Endothelial cell of umbilical vein (primary cell): ENCODE data around the gene NCBP1. TPM values are rescaled to one million over a fixed set of nuclear protein-coding genes. Genes with fewer than 3 reads are reported as not detected.

Experiments
- BruUV-seq: library from RNA; stranded (reverse); fragments of 400-500 nt; replicated peaks from 2 replicates; lab custom pipeline; 2021; lab: Mats Ljungman, UMichigan
- CTCF ChIA-PET: fragments of 300-600, 350-600 bp; sonication (Branson Sonifier 250); formaldehyde crosslinking; loops from one replicate; lab custom pipeline; 2021; ENCODE audit warnings: antibody characterized with exemption, inconsistent platforms; lab: Charles Lee
- POLR2A ChIA-PET: fragments of 300-600, 350-600 bp; sonication (Branson Sonifier 250); formaldehyde crosslinking; loops from one replicate; lab custom pipeline; 2021; ENCODE audit warnings: antibody characterized with exemption, inconsistent platforms; lab: Charles Lee
- DNase-seq: peaks from one replicate; pipeline ENCODE4 v3.0.0-alpha.2; 2011; ENCODE audit warnings: low read depth, low spot score
- FAIRE-seq: peaks from 2 replicates; lab custom pipeline; 2011; peaks lifted over from hg19 to GRCh38; lab: Jason Lieb, UNC
- H2AFZ ChIP-seq: 2 replicates; pipeline ENCODE4 v1.6.0; 2012; ENCODE audit warnings: low read depth, low read length, control low read depth, inconsistent platforms
- H3K27ac ChIP-seq: 2 replicates; pipeline ENCODE4 v1.5.1; 2011; ENCODE audit warnings: low read depth, mild to moderate bottlenecking, control low read depth, low read length, moderate library complexity; ENCODE audit not compliant: insufficient read depth
- H3K27me3 ChIP-seq, 2 experiments: 2 replicates each; pipeline versions ENCODE4 v1.6.0 to v1.6.1; 2011; ENCODE audit warnings: low read length in 2 of 2, mixed read lengths in 1 of 2; ENCODE audit not compliant: control insufficient read depth in 2 of 2, insufficient read depth in 2 of 2
- H3K36me3 ChIP-seq, 2 experiments: 2 replicates in 1 of 2; 3 replicates in 1 of 2; pipeline ENCODE4 v1.5.1; 2011; ENCODE audit warnings: low read length in 2 of 2, mild to moderate bottlenecking in 1 of 2, moderate library complexity in 1 of 2; ENCODE audit not compliant: control insufficient read depth in 2 of 2, insufficient read depth in 2 of 2; ENCODE audit errors: extremely low read depth in 1 of 2
- H3K4me1 ChIP-seq: 3 replicates; pipeline ENCODE4 v1.5.1; 2011; ENCODE audit warnings: mild to moderate bottlenecking, low read length; ENCODE audit not compliant: control insufficient read depth, insufficient read depth; ENCODE audit errors: extremely low read depth
- H3K4me2 ChIP-seq: 2 replicates; pipeline ENCODE4 v1.6.1; 2011; ENCODE audit warnings: low read length, control low read depth, mixed read lengths; ENCODE audit not compliant: insufficient read depth
- H3K4me3 ChIP-seq, 3 experiments: fragments of 200-600 bp in 1 of 3; sonication (generic), shearing (Covaris generic) in 1 of 3; replicated peaks in 1 of 3; 2 replicates each; pipeline ENCODE4 v1.5.1; 2011 to 2016; ENCODE audit warnings: control low read depth in 3 of 3, low read length in 3 of 3, mild to moderate bottlenecking in 2 of 3, inconsistent platforms in 1 of 3, low read depth in 1 of 3, moderate library complexity in 1 of 3; ENCODE audit not compliant: insufficient read depth in 1 of 3
- H3K79me2 ChIP-seq: 2 replicates; pipeline ENCODE4 v1.6.0; 2012; ENCODE audit warnings: low read length, inconsistent platforms; ENCODE audit not compliant: control insufficient read depth, insufficient read depth
- H3K9ac ChIP-seq: replicated peaks from 2 replicates; pipeline ENCODE3; 2011; ENCODE audit warnings: low read length, control low read depth; ENCODE audit not compliant: insufficient read depth; ENCODE audit errors: extremely low read depth
- H3K9me1 ChIP-seq: replicated peaks from 3 replicates; pipeline ENCODE4 v1.6.0; 2011; ENCODE audit warnings: mild to moderate bottlenecking, low read length; ENCODE audit not compliant: control insufficient read depth, insufficient read depth; ENCODE audit errors: extremely low read depth
- H3K9me3 ChIP-seq: replicated peaks from 2 replicates; pipeline ENCODE4 v1.5.1; 2012; ENCODE audit warnings: low read length, inconsistent platforms; ENCODE audit not compliant: control insufficient read depth, insufficient read depth
- H4K20me1 ChIP-seq: replicated peaks from 2 replicates; pipeline ENCODE3; 2011; ENCODE audit warnings: mild to moderate bottlenecking, low read length; ENCODE audit not compliant: control insufficient read depth, insufficient read depth; ENCODE audit errors: extremely low read depth
- CTCF ChIP-seq, 2 donors: IDR thresholded peaks; 1 replicate in 1 of 2; 2 replicates in 1 of 2; pipeline ENCODE4 v1.5.1; 2011; ENCODE audit warnings: low read length in 2 of 2, mild to moderate bottlenecking in 2 of 2, moderate library complexity in 2 of 2, control low read depth in 1 of 2, inconsistent platforms in 1 of 2, low read depth in 1 of 2; ENCODE audit not compliant: insufficient read depth in 1 of 2; ENCODE audit errors: extremely low read depth in 1 of 2
- EZH2 ChIP-seq: IDR thresholded peaks from 2 replicates; pipeline ENCODE4 v1.6.1; 2012; ENCODE audit warnings: borderline replicate concordance, low read depth, mild to moderate bottlenecking, moderate library complexity, low read length, inconsistent platforms; ENCODE audit not compliant: severe bottlenecking
- FOS ChIP-seq: IDR thresholded peaks from 2 replicates; pipeline ENCODE4 v1.6.1; 2011; ENCODE audit warnings: mild to moderate bottlenecking, low read length, moderate library complexity, borderline replicate concordance; ENCODE audit not compliant: insufficient read depth
- GATA2 ChIP-seq: IDR thresholded peaks from 2 replicates; pipeline ENCODE4 v1.7.0; 2011; ENCODE audit warnings: low read depth, mild to moderate bottlenecking, moderate library complexity, mixed read lengths, low read length; ENCODE audit not compliant: insufficient read length, insufficient read depth
- JUN ChIP-seq: IDR thresholded peaks from 2 replicates; pipeline ENCODE4 v1.6.1; 2011; ENCODE audit warnings: borderline replicate concordance, low read depth; ENCODE audit not compliant: insufficient read length, insufficient read depth
- MAX ChIP-seq: IDR thresholded peaks from 2 replicates; pipeline ENCODE4 v1.6.1; 2011; ENCODE audit not compliant: insufficient read depth, insufficient read length
- MYC ChIP-seq: IDR thresholded peaks from one replicate; pipeline ENCODE4 v1.6.1; 2011; ENCODE audit warnings: mild to moderate bottlenecking, low read depth, low read length
- POLR2A ChIP-seq: IDR thresholded peaks from 2 replicates; pipeline ENCODE4 v1.6.1; 2012; ENCODE audit warnings: low read depth, mild to moderate bottlenecking, control low read depth, low read length
- POLR2AphosphoS5 ChIP-seq: IDR thresholded peaks from 2 replicates; pipeline ENCODE4 v1.6.1; 2012; ENCODE audit warnings: low read depth, mild to moderate bottlenecking, control low read depth, low read length, moderate library complexity; ENCODE audit not compliant: insufficient read depth
- dilution Hi-C: fragments of 300-500 bp; cut with MboI; formaldehyde crosslinking; loops from one replicate; pipeline ENCODE4 v1.15.0; 2019; ENCODE audit warnings: low sequenced_read_pairs; ENCODE audit not compliant: extremely low pct_ligation_motif_present
- intact Hi-C: fragments of 100-400 bp; cut with micrococcal nuclease; formaldehyde crosslinking; loops from one replicate; pipeline ENCODE4 v1.10.0; 2022
- polyA plus RNA-seq, 4 experiments: library from polyadenylated mRNA; depleted of rRNA in 3 of 4; stranded (reverse) in 3 of 4; unstranded in 1 of 4; fragments of >200 nt; gene quantifications; 2 replicates each; pipeline versions ENCODE4 v1.2.1 to v1.2.3, GENCODE V29; 2011 to 2012; ENCODE audit warnings: missing spikeins in 1 of 4
- total RNA-seq: library from RNA; stranded (reverse); gene quantifications from 2 replicates; pipeline ENCODE4 v1.2.3, GENCODE V29; 2021

Gene NCBP1
- total and polyA plus RNA-seq, 2 donors (not counting 3 experiments of a cell fraction or from before 2014, with no cell fraction given) = 10.9 to 45.3 TPM

DNA sequence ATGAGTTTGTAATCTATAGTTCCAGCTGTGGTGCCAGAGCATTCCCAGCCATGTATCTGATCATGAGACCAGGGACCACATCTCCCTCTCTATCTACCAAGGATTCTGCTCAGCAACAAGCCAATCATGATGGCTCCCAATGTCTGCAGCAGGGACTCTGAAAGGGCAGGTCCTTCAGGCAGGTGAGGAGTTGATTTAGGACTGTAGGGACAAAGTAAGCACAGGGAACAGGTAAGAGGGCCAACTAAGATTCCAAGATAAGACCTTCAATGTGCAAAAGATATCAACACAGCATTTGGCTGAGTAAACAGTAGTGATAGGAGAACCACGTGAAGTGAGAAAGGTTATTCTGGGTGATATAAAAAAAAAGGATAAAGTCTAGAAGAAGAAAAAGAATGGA lies 55.0 kb downstream of the NCBP1 start:
- intact Hi-C loops = no loop called here

More for the DNA sequence above, 55.0 kb downstream of the NCBP1 start:
- ChIA-PET CTCF (interaction anchor here (1.2 kb wide), 1 partner anchor 16 kb away, joined by 3 read pairs; no protein-coding TSS in a partner anchor), POLR2A (no interaction called here)
- Histone ChIP-seq H3K4me3 (no peak overlapping the region), H3K27me3 (no peaks in the 10 kb centered on the region), H3K4me1 (peaks cover 32% of the 10 kb centered on the region), H3K79me2 (peaks cover 5% of the 10 kb centered on the region), H3K9me1 (no peaks in the 10 kb centered on the region), H3K27ac (peak overlapping the region; percentile 89), H3K9me3 (no peaks in the 10 kb centered on the region), H3K4me2 (no peak overlapping the region), H2AFZ (no peak overlapping the region), H3K9ac (no peak overlapping the region), H3K36me3 (peaks cover 8 to 30% of the 10 kb centered on the region in 2 experiments), H4K20me1 (no peaks in the 10 kb centered on the region)
- TF ChIP-seq CTCF (IDR thresholded peaks at IDR 0.05; ENCODE audit: extremely low read depth in 1 of 2, insufficient read depth in 1 of 2, low read depth in 1 of 2, low read length in 2 of 2) (no peak), EZH2 (no peak), POLR2A (no peak), JUN (no peak), FOS (no peak), POLR2AphosphoS5 (no peak), GATA2 (no peak), MAX (no peak), MYC (no peak)
- dilution Hi-C loops = no loop called here
- BruUV-seq = no TSS peak
- DNase-seq (no peak), FAIRE-seq (no peak)
